Measurements from ENCODE around the gene JCHAIN. TPM values are rescaled to one million over a fixed set of nuclear protein-coding genes. Genes with fewer than 3 reads are reported as not detected.

The JCHAIN gene
- total RNA-seq, 1 donor from 2014 or later = not detected

DNA sequence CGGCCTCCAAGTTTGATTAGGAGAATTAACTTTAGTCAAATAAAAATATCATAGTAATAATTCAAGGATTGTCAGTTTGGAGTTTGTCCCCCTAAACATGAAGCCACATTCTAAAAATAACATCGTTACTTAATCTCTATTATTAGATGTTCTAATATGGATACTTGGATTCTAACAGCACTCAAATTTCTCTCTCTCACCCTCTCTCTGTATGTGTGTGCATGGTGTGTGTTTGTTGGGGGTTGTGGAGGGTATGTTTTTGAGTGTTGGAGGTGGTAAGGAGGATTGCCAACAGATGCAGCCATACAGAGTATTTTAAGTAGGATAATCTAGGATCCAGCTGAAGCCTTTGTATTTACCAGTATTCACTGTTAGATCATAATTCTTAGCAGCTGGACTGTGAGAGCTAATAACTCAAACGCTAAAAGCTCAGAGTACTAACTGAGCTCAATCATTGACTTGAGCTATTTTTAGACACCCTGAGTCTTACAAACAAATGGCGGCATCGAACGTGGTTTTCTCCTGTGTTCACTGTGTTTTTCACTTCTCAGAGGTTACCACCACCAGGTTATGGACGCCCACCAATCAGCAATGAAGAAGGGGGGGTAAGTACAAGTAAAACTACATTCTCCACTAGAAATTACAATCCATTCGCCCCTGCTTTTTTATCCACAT lies 28.9 kb downstream of the JCHAIN start:
- H3K79me2 ChIP-seq (ENCODE audit: low read depth) = no peaks in the 10 kb centered on the region
- peak overlapping the region; percentile 15 for H2AFZ ChIP-seq (replicated peaks)
- H3K4me3 ChIP-seq = no peak overlapping the region
- Mint-ChIP-seq H3K4me3 (no peak overlapping the region), H3K27ac (no peak overlapping the region), H3K36me3 (no peaks in the 10 kb centered on the region), H3K27me3 (ENCODE audit: insufficient read depth, low read depth) (no peaks in the 10 kb centered on the region), H3K9me3 (no peaks in the 10 kb centered on the region), H3K4me1 (no peaks in the 10 kb centered on the region)
- H3K27ac ChIP-seq = no peak overlapping the region
- H3K36me3 ChIP-seq = no peaks in the 10 kb centered on the region
- H3K27me3 ChIP-seq = no peaks in the 10 kb centered on the region
- H3K4me1 ChIP-seq = no peaks in the 10 kb centered on the region
- no peaks in the 10 kb centered on the region for H3K9me3 ChIP-seq (ENCODE audit: low read depth)
- no peaks in the 10 kb centered on the region for H3F3A ChIP-seq (ENCODE audit: low read depth)
- TF ChIP-seq, protein P1, sequence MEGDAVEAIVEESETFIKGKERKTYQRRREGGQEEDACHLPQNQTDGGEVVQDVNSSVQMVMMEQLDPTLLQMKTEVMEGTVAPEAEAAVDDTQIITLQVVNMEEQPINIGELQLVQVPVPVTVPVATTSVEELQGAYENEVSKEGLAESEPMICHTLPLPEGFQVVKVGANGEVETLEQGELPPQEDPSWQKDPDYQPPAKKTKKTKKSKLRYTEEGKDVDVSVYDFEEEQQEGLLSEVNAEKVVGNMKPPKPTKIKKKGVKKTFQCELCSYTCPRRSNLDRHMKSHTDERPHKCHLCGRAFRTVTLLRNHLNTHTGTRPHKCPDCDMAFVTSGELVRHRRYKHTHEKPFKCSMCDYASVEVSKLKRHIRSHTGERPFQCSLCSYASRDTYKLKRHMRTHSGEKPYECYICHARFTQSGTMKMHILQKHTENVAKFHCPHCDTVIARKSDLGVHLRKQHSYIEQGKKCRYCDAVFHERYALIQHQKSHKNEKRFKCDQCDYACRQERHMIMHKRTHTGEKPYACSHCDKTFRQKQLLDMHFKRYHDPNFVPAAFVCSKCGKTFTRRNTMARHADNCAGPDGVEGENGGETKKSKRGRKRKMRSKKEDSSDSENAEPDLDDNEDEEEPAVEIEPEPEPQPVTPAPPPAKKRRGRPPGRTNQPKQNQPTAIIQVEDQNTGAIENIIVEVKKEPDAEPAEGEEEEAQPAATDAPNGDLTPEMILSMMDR (IDR thresholded peaks at IDR 0.05) = no peak
- TF ChIP-seq EZH2 (IDR thresholded peaks at IDR 0.05) (no peak), EZH2phosphoT487 (IDR thresholded peaks at IDR 0.05) (no peak)
- no peak overlapping the region for H3K4me2 ChIP-seq
- no peaks in the 10 kb centered on the region for H4K20me1 ChIP-seq (ENCODE audit: low read depth)
- no peak for DNase-seq (ENCODE audit: low spot score)
- H3K9ac ChIP-seq = no peak overlapping the region

DNA sequence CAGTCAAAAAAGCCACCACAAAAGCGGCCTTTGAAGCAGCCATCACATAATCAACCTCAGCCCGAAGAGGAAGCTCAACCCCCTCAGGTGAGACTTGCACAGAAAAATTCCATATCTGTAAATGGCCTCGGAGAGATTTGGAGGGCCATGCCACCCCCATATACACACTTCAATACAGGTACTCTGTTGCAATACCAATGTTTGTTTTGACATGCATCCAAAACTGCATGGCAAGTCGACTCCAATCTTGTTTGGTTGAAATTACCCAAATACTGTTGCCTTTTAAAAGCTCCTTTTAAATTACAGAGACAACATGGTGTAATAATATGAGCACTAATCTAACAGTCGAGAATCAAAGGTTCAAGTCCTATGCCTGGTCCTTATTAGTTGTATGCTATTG lies 31.8 kb downstream of the JCHAIN start:
- Histone ChIP-seq H4K20me1 (ENCODE audit: low read depth) (no peaks in the 10 kb centered on the region), H3F3A (ENCODE audit: low read depth) (no peaks in the 10 kb centered on the region), H3K9me3 (ENCODE audit: low read depth) (no peaks in the 10 kb centered on the region), H2AFZ (replicated peaks) (no peak overlapping the region), H3K4me2 (no peak overlapping the region), H3K79me2 (ENCODE audit: low read depth) (no peaks in the 10 kb centered on the region), H3K9ac (no peak overlapping the region), H3K36me3 (no peaks in the 10 kb centered on the region), H3K4me3 (no peak overlapping the region), H3K27ac (no peak overlapping the region), H3K4me1 (no peaks in the 10 kb centered on the region), H3K27me3 (no peaks in the 10 kb centered on the region)
- Mint-ChIP-seq H3K4me3 (no peak overlapping the region), H3K27me3 (ENCODE audit: insufficient read depth, low read depth) (no peaks in the 10 kb centered on the region), H3K27ac (no peak overlapping the region), H3K36me3 (no peaks in the 10 kb centered on the region), H3K4me1 (peaks cover 2% of the 10 kb centered on the region), H3K9me3 (no peaks in the 10 kb centered on the region)
- no peak for DNase-seq (ENCODE audit: low spot score)
- TF ChIP-seq EZH2 (IDR thresholded peaks at IDR 0.05) (no peak), EZH2phosphoT487 (IDR thresholded peaks at IDR 0.05) (no peak)
- TF ChIP-seq, protein P1 (IDR thresholded peaks at IDR 0.05) = no peak

DNA sequence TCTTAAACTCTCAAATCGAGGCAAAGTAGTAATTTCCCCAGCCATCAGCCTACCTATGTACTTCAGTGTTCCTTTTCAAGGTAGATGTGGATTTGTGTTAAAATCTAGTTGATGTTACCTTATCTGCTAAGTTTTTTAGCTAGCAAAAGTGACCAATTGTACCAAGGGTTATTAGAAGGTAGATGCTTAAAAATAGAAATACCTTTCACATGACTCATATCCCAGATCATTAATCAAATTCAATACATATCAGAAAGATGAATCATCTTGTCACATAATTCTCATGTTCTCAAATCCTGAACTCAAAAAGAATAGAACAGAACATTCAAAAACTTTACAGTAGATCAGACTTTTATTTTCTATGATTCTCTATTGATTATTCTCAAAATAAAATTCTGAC lies 34.3 kb downstream of the JCHAIN start:
- no peaks in the 10 kb centered on the region for H3K9me3 ChIP-seq (ENCODE audit: low read depth)
- no peak overlapping the region for H3K4me2 ChIP-seq
- H3K27me3 ChIP-seq = no peaks in the 10 kb centered on the region
- no peak overlapping the region for H3K27ac ChIP-seq
- no peaks in the 10 kb centered on the region for H3K36me3 Mint-ChIP-seq
- no peak for DNase-seq (ENCODE audit: low spot score)
- no peak overlapping the region for H3K27ac Mint-ChIP-seq
- peaks cover 2% of the 10 kb centered on the region for H3K4me1 Mint-ChIP-seq
- H3K36me3 ChIP-seq = no peaks in the 10 kb centered on the region
- H3K4me1 ChIP-seq = no peaks in the 10 kb centered on the region
- H3K4me3 ChIP-seq = no peak overlapping the region
- TF ChIP-seq, protein P1 (IDR thresholded peaks at IDR 0.05) = no peak
- TF ChIP-seq EZH2 (IDR thresholded peaks at IDR 0.05) (no peak), EZH2phosphoT487 (IDR thresholded peaks at IDR 0.05) (no peak)
- no peaks in the 10 kb centered on the region for H3K79me2 ChIP-seq (ENCODE audit: low read depth)
- H4K20me1 ChIP-seq (ENCODE audit: low read depth) = no peaks in the 10 kb centered on the region
- H3K27me3 Mint-ChIP-seq (ENCODE audit: insufficient read depth, low read depth) = no peaks in the 10 kb centered on the region
- H3K9ac ChIP-seq = no peak overlapping the region
- H3K4me3 Mint-ChIP-seq = no peak overlapping the region
- H3K9me3 Mint-ChIP-seq = no peaks in the 10 kb centered on the region
- H3F3A ChIP-seq (ENCODE audit: low read depth) = no peaks in the 10 kb centered on the region
- H2AFZ ChIP-seq (replicated peaks) = no peak overlapping the region

All from neural progenitor cell (in vitro differentiated cells).